K562 (cell line): Measurements from ENCODE around the gene ANKS1B.

ENCODE experiments used
- MAFK ChIP-seq: IDR thresholded peaks from 2 replicates; pipeline ENCODE4 v1.6.1; 2011; ENCODE audit warnings: low read length, improper control_type of control experiment
- SMAD2 ChIP-seq: fragments of 150-350 bp; IDR thresholded peaks from 2 replicates; pipeline ENCODE4 v1.6.1; 2014; ENCODE audit warnings: low read depth, mild to moderate bottlenecking, low read length
- STAT6 ChIP-seq: sonication (generic); formaldehyde crosslinking; IDR thresholded peaks from 2 replicates; pipeline ENCODE4 v1.8.1; 2023; ENCODE audit warnings: mild to moderate bottlenecking, missing genetic modification reagents
- YY1 ChIP-seq, 3 experiments: IDR thresholded peaks; 2 replicates each; pipeline ENCODE4 v1.6.1; 2011; ENCODE audit warnings: low read length in 2 of 3, mild to moderate bottlenecking in 2 of 3, moderate library complexity in 2 of 3, borderline replicate concordance in 1 of 3, control low read depth in 1 of 3, low read depth in 1 of 3; ENCODE audit not compliant: insufficient read depth in 3 of 3, insufficient replicate concordance in 2 of 3, control insufficient read depth in 1 of 3, insufficient read length in 1 of 3; ENCODE audit errors: extremely low read depth in 1 of 3
- ZNF79 ChIP-seq: fragments of 250-450 bp; sonication (Bioruptor Pico); IDR thresholded peaks from 2 replicates; pipeline ENCODE4 v1.4.0; 2020; ENCODE audit warnings: low read depth, mild to moderate bottlenecking, moderate library complexity
- TF ChIP-seq, protein P1 (sequence below), 3 experiments: IDR thresholded peaks in 2 of 3; conservative IDR thresholded peaks in 1 of 3; 2 replicates each; pipeline ENCODE4 v1.5.1; 2011 to 2012; ENCODE audit warnings: low read length in 3 of 3, mild to moderate bottlenecking in 3 of 3, control low read depth in 2 of 3, improper control_type of control experiment in 1 of 3, inconsistent platforms in 1 of 3, low read depth in 1 of 3, mixed read lengths in 1 of 3, moderate library complexity in 1 of 3; ENCODE audit not compliant: insufficient read depth in 2 of 3

GRCh38 chr12:99128246-99128802, 856.4 kb downstream of the ANKS1B start:
- TF ChIP-seq, protein P1, sequence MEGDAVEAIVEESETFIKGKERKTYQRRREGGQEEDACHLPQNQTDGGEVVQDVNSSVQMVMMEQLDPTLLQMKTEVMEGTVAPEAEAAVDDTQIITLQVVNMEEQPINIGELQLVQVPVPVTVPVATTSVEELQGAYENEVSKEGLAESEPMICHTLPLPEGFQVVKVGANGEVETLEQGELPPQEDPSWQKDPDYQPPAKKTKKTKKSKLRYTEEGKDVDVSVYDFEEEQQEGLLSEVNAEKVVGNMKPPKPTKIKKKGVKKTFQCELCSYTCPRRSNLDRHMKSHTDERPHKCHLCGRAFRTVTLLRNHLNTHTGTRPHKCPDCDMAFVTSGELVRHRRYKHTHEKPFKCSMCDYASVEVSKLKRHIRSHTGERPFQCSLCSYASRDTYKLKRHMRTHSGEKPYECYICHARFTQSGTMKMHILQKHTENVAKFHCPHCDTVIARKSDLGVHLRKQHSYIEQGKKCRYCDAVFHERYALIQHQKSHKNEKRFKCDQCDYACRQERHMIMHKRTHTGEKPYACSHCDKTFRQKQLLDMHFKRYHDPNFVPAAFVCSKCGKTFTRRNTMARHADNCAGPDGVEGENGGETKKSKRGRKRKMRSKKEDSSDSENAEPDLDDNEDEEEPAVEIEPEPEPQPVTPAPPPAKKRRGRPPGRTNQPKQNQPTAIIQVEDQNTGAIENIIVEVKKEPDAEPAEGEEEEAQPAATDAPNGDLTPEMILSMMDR (IDR thresholded peaks at IDR 0.05 in 2 of 3, conservative IDR thresholded peaks at IDR 0.05 in 1 of 3; ENCODE audit: insufficient read depth in 2 of 3, low read depth in 1 of 3, low read length in 3 of 3): no peak
- TF ChIP-seq ZNF79 (CRISPR knock-in tag): no peak
- no peak for TF ChIP-seq MAFK
- TF ChIP-seq STAT6 (CRISPR knock-in tag): no peak
- no peak for TF ChIP-seq SMAD2
- no peak for TF ChIP-seq YY1 (IDR thresholded peaks at IDR 0.05; ENCODE audit: borderline replicate concordance in 1 of 3, control insufficient read depth in 1 of 3, extremely low read depth in 1 of 3, insufficient read depth in 3 of 3, insufficient read length in 1 of 3, insufficient replicate concordance in 2 of 3, low read depth in 1 of 3, low read length in 2 of 3)
